Lower lobe of right lung (tissue), 2 donors: ENCODE measurements around the gene DPH5. TPM values are rescaled to one million over a fixed set of nuclear protein-coding genes. Genes with fewer than 3 reads are reported as not detected.

Experiments
- ATAC-seq, 2 donors: fragments of 200-7000 bp; cut with Tn5 transposase; one replicate each; pipeline ENCODE4 v1.9.1; 2020 to 2022; ENCODE audit warnings: mild to moderate bottlenecking in 2 of 2, moderate library complexity in 2 of 2
- DNase-seq: peaks from one replicate; pipeline ENCODE4 v3.0.0-alpha.2; 2020
- H3K27ac ChIP-seq: fragments of 200-600 bp; one replicate; pipeline ENCODE4 v1.8.0; 2022
- H3K27me3 ChIP-seq: fragments of 200-600 bp; one replicate; pipeline ENCODE4 v1.8.0; 2022; ENCODE audit warnings: low read depth
- H3K36me3 ChIP-seq: fragments of 200-600 bp; one replicate; pipeline ENCODE4 v1.8.0; 2022; ENCODE audit warnings: mild to moderate bottlenecking
- H3K4me1 ChIP-seq: fragments of 200-600 bp; one replicate; pipeline ENCODE4 v1.8.0; 2022
- H3K4me3 ChIP-seq: fragments of 200-600 bp; one replicate; pipeline ENCODE4 v1.8.0; 2022; ENCODE audit warnings: mild to moderate bottlenecking
- H3K9me3 ChIP-seq: fragments of 200-600 bp; one replicate; pipeline ENCODE4 v1.8.0; 2022
- intact Hi-C: fragments of 100-400 bp; cut with DNase I; formaldehyde crosslinking; loops from one replicate; pipeline ENCODE4 v1.11.0; 2022
- total RNA-seq: library from RNA; stranded (reverse); fragmentation: NEBNext Ultra II Directional; extraction: Animal tissue kit (Norgen Biotek cat#: 25700); gene quantifications from one replicate; pipeline ENCODE4 v1.2.1, GENCODE V29; 2021
- TF ChIP-seq, protein P1 (sequence below): fragments of 200-600 bp; IDR thresholded peaks from one replicate; pipeline ENCODE4 v1.8.0; 2022; ENCODE audit warnings: antibody characterized with exemption, mild to moderate bottlenecking
- donor health status: DM: no; HTN: yes; CAD: no; lungs with severe emphysema.

The DPH5 gene
- total RNA-seq, 1 donor from 2014 or later, result 33.1 TPM

DNA sequence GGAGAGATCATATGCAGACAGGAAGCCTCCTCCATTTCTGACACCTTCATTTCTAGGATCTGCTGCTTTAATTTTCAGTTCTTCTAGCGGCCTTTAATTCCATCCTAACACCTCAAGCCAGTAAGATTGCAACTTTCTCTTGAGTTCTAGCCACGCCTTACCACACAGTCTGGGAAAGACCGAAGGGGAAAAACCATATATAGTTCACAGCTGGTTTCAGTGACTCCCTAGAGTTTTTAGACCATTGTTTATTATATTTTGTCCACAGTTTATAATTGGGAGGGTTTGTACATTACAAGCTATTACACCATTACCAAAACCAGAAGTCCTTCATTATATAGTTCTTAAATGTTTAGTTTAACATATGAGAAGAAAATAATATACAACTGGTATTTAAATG, 37.5 kb downstream of the DPH5 start:
- no peak overlapping the region for H3K27ac ChIP-seq
- H3K36me3 ChIP-seq, result no peaks in the 10 kb centered on the region
- no peaks in the 10 kb centered on the region for H3K9me3 ChIP-seq
- DNase-seq (no peak), ATAC-seq (no peak)
- intact Hi-C loops, result no loop called here
- TF ChIP-seq, protein P1, sequence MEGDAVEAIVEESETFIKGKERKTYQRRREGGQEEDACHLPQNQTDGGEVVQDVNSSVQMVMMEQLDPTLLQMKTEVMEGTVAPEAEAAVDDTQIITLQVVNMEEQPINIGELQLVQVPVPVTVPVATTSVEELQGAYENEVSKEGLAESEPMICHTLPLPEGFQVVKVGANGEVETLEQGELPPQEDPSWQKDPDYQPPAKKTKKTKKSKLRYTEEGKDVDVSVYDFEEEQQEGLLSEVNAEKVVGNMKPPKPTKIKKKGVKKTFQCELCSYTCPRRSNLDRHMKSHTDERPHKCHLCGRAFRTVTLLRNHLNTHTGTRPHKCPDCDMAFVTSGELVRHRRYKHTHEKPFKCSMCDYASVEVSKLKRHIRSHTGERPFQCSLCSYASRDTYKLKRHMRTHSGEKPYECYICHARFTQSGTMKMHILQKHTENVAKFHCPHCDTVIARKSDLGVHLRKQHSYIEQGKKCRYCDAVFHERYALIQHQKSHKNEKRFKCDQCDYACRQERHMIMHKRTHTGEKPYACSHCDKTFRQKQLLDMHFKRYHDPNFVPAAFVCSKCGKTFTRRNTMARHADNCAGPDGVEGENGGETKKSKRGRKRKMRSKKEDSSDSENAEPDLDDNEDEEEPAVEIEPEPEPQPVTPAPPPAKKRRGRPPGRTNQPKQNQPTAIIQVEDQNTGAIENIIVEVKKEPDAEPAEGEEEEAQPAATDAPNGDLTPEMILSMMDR, result no peak
- H3K4me1 ChIP-seq, result no peaks in the 10 kb centered on the region
- H3K4me3 ChIP-seq, result no peak overlapping the region
- H3K27me3 ChIP-seq, result no peaks in the 10 kb centered on the region

DNA sequence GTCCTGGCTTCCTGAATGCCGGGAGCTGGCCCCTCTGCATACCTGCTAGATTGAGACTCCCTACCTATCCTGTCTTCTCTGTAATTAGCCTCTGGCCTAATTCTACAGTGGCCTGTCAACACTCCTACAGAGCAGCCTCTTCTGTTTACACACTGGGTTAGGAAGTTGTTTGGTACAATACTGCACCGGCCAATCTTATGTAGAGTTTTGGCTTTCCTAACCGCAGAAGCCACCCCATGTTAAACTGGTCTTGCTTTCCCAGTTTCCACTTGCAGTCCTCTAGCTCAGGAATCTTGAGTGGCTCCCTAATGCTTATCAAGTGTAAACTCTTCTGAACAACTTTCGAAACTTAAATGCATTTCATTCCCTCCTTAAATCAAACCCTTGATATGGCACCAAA, 42.8 kb downstream of the DPH5 start:
- intact Hi-C loops, result no loop called here
- Histone ChIP-seq H3K27me3 (no peaks in the 10 kb centered on the region), H3K36me3 (no peaks in the 10 kb centered on the region), H3K4me1 (no peaks in the 10 kb centered on the region), H3K9me3 (no peaks in the 10 kb centered on the region), H3K27ac (no peak overlapping the region), H3K4me3 (no peak overlapping the region)
- no peak for DNase-seq
- TF ChIP-seq, protein P1, result no peak
- ATAC-seq, result peak; percentile 97

DNA sequence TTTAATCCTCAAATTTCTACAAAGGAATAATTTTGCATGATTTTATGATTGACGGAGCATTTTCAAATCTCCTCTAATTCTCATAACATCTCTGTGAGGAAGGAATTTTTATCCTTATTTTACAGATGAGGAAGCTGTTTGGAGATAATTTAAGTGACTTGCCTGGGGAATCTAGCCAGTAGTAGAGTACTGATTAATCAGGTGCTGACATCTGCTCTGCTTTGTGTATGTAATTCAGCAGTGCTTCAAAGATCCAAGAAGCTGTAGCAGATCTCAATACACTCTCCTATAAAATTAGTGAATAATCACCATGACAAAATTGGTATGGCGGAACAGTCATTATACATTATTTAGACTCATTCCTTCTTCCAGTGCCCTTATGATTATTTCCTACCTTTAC, 46.0 kb downstream of the DPH5 start:
- no peak overlapping the region for H3K4me3 ChIP-seq
- no peaks in the 10 kb centered on the region for H3K27me3 ChIP-seq
- peaks cover 14% of the 10 kb centered on the region for H3K36me3 ChIP-seq
- no peaks in the 10 kb centered on the region for H3K4me1 ChIP-seq
- no peak overlapping the region for H3K27ac ChIP-seq
- H3K9me3 ChIP-seq, result no peaks in the 10 kb centered on the region
- intact Hi-C loops, result no loop called here
- DNase-seq (no peak), ATAC-seq (no peak)
- TF ChIP-seq, protein P1, result no peak

DNA sequence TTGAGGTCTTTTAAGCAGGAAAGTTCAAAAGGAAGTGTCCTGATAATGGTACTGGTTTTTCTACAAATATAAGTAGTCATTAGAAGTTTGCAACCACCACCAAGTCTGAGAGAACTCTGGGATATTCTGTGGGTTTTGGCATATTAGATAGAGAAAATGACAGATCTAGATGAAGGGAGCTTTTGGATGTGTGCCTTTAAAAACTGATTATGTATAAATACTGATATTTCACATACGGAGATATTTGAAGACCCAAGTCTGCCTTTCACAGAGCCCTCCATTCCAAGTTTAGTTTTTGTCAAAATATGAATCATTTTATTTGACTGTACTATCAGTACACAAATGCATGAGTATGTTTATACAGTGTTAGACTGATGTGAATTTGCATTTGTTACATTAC, 48.6 kb downstream of the DPH5 start:
- TF ChIP-seq, protein P1, result no peak
- Histone ChIP-seq H3K9me3 (no peaks in the 10 kb centered on the region), H3K4me3 (no peak overlapping the region), H3K4me1 (no peaks in the 10 kb centered on the region), H3K27me3 (no peaks in the 10 kb centered on the region), H3K27ac (peak overlapping the region; percentile 42), H3K36me3 (peaks cover 15% of the 10 kb centered on the region)
- DNase-seq, result no peak
- peak in 1 of 2 donors; percentile 39 for ATAC-seq
- intact Hi-C loops, result no loop called here

DNA sequence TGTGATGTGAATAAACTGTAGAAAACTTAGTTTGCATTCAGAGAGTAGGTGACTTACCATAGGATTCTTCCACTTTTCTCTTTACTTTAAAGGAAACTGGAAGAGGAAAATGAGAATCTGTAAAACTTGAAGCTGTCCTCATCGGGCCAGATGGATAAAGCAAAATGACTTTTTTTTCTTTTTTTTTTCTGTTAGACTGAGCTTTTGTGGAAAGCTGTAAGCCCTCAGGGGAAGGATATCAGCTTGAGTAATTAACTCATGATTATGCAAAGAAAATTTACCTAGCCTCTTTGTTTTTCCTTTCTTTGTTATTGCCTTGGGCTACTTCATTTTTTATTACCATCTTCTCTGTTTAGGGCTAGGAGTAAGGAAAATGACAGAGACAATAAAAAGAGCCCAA, 53.4 kb downstream of the DPH5 start:
- intact Hi-C loops, result no loop called here
- Histone ChIP-seq H3K4me1 (no peaks in the 10 kb centered on the region), H3K4me3 (no peak overlapping the region), H3K27ac (no peak overlapping the region), H3K36me3 (peaks cover 21% of the 10 kb centered on the region), H3K9me3 (no peaks in the 10 kb centered on the region), H3K27me3 (no peaks in the 10 kb centered on the region)
- ATAC-seq (no peak), DNase-seq (no peak)
- TF ChIP-seq, protein P1, result no peak

DNA sequence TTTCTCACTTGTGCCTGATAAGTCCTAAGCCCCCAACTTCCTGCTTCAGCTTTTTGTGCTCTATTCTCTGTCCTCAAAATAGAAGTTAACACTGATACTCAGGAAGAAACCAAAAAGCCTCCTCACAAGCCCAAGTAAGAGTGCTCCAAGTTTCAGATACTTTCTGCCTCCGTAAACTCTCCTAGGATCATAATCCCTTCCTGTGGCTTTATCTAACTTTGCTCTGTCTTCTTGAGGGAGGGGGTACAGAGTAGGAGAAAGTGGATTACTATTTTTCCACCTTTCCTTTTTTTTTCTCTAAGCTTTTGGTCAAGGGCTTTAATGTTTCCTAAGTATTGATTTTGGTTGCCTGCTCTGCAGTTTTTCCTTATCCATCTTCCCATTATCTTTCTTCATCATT, 54.6 kb downstream of the DPH5 start:
- peaks cover 29% of the 10 kb centered on the region for H3K36me3 ChIP-seq
- ATAC-seq (no peak), DNase-seq (no peak)
- H3K4me3 ChIP-seq, result no peak overlapping the region
- H3K9me3 ChIP-seq, result no peaks in the 10 kb centered on the region
- intact Hi-C loops, result no loop called here
- TF ChIP-seq, protein P1, result no peak
- H3K27me3 ChIP-seq, result no peaks in the 10 kb centered on the region
- no peak overlapping the region for H3K27ac ChIP-seq
- H3K4me1 ChIP-seq, result no peaks in the 10 kb centered on the region
